ENCODE results near the gene LMAN1L.

The LMAN1L gene

DNA sequence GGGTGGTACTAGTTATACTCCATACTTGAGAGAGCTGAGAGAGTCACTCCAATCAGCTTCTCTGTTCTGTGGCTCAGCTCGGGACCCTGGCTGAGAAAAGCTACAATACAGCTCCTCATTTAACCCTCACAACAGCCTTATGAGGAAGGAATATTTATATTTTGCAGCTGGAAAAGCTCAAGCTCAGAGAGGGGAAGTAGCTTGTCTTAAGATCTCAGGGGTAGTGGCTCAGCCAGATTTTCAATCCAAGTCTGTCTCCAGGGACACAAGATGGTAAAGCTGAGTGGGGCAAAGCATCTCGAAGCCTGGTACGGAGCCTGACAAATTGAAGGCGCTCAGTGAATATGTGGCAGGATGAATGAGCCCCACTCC is 45.7 kb downstream of the LMAN1L start:
- in situ Hi-C loops (cut with MboI; ENCODE audit: low sequenced_read_pairs, unreplicated experiment), result no loop called here
- TF ChIP-seq, protein P1, sequence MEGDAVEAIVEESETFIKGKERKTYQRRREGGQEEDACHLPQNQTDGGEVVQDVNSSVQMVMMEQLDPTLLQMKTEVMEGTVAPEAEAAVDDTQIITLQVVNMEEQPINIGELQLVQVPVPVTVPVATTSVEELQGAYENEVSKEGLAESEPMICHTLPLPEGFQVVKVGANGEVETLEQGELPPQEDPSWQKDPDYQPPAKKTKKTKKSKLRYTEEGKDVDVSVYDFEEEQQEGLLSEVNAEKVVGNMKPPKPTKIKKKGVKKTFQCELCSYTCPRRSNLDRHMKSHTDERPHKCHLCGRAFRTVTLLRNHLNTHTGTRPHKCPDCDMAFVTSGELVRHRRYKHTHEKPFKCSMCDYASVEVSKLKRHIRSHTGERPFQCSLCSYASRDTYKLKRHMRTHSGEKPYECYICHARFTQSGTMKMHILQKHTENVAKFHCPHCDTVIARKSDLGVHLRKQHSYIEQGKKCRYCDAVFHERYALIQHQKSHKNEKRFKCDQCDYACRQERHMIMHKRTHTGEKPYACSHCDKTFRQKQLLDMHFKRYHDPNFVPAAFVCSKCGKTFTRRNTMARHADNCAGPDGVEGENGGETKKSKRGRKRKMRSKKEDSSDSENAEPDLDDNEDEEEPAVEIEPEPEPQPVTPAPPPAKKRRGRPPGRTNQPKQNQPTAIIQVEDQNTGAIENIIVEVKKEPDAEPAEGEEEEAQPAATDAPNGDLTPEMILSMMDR (IDR thresholded peaks at IDR 0.05; ENCODE audit: borderline replicate concordance, control extremely low read depth, extremely low read depth, insufficient read depth, missing control alignments), result no peak
- DNase-seq (ENCODE audit: low spot score), result no peak

- in situ Hi-C loops (cut with MboI; ENCODE audit: low sequenced_read_pairs, unreplicated experiment), result no loop called here
- no peak for DNase-seq (ENCODE audit: low spot score)
- TF ChIP-seq, protein P1 (IDR thresholded peaks at IDR 0.05; ENCODE audit: borderline replicate concordance, control extremely low read depth, extremely low read depth, insufficient read depth, missing control alignments), result no peak
These were observed 50.8 kb downstream of the LMAN1L start for GRCh38 chr15:74863239-74864056.

DNA sequence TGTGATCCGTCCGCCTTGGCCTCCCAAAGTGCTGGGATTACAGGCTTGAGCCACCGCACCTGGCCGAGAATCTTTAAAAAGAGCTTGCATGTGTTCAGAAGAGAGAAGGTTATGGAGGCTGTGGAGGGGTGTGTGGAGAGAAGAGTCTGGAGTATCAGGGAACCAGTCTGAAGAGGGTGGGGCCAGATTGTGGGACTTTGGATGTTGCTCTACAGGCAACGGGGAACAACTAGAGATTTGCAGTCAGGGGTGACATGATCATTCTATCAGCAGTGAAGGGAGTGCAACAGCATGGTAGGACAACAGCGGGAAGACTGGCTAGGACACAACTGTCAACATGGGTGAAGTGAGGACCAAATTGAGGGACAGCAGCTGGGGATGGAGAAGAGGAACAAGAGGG is 51.7 kb downstream of the LMAN1L start:
- in situ Hi-C loops (cut with MboI; ENCODE audit: low sequenced_read_pairs, unreplicated experiment), result no loop called here
- no peak for DNase-seq (ENCODE audit: low spot score)
- TF ChIP-seq, protein P1 (IDR thresholded peaks at IDR 0.05; ENCODE audit: borderline replicate concordance, control extremely low read depth, extremely low read depth, insufficient read depth, missing control alignments), result no peak

DNA sequence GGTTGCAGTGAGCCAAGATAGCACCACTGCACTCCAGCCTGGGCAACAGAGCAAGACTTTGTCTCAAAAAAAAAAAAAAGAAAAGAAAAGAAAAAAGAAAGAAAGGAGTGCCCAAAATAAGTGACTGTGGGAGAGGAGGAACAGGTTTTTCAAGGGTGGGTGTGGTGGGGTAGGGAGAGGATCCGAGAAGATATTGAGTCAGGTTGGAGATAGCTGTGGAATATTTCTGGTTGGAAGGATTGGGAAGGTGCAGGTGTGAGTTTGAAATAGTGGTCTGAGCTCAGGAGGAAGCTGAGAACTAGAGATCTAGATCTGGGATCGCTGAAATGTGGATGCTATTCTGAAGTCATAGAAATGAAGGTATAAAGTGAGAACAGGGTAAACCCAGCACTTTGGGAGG is 52.7 kb downstream of the LMAN1L start:
- TF ChIP-seq, protein P1 (IDR thresholded peaks at IDR 0.05; ENCODE audit: borderline replicate concordance, control extremely low read depth, extremely low read depth, insufficient read depth, missing control alignments), result no peak
- in situ Hi-C loops (cut with MboI; ENCODE audit: low sequenced_read_pairs, unreplicated experiment), result no loop called here
- no peak for DNase-seq (ENCODE audit: low spot score)

DNA sequence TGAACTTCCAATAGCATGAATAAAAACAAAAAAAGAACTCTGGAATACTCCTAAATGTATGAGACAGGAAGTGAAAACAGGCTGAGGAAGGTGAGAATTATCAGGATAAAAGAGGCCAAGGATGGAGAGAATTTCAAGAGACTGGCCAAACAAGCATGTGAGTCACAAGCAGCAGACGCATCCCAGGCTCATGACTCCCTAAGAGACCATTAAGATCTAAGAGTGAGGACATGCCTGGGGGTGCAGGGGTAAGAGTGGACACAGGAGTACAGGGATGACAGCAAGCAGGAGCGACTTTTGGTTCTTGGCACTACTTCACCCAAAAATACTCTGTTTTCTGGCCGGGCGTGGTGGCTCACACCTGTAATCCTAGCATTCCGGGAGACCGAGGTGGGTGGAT is 53.5 kb downstream of the LMAN1L start:
- no peak for DNase-seq (ENCODE audit: low spot score)
- in situ Hi-C loops (cut with MboI; ENCODE audit: low sequenced_read_pairs, unreplicated experiment), result no loop called here
- TF ChIP-seq, protein P1 (IDR thresholded peaks at IDR 0.05; ENCODE audit: borderline replicate concordance, control extremely low read depth, extremely low read depth, insufficient read depth, missing control alignments), result no peak

GRCh38 chr15:74867466-74868038 is 54.9 kb downstream of the LMAN1L start:
- no peak for DNase-seq (ENCODE audit: low spot score)
- TF ChIP-seq, protein P1 (IDR thresholded peaks at IDR 0.05; ENCODE audit: borderline replicate concordance, control extremely low read depth, extremely low read depth, insufficient read depth, missing control alignments), result no peak
- in situ Hi-C loops (cut with MboI; ENCODE audit: low sequenced_read_pairs, unreplicated experiment), result no loop called here

Data from GM13976 (cell line).